ENCODE data around the gene PGAM4.

DNA sequence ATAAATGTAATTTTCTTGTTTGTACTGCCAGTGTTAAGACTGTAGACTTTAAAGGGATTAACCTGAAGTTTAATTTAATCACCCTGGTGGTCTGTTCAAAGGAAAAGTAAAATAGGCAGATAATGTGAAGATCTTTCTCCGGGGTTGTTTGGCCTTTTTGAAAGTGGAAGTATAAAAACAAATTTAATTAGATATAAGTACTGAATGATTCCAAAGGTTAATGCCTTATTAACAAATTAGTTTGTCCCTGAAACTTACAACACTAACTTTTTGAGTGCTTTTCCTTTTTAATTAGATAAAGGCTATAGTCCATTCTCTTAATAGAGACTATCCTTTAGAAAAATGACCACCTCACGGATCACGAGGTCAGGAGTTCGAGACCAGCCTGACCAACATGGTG is 10.4 kb upstream of the PGAM4 start:
- TF ChIP-seq, protein P1, sequence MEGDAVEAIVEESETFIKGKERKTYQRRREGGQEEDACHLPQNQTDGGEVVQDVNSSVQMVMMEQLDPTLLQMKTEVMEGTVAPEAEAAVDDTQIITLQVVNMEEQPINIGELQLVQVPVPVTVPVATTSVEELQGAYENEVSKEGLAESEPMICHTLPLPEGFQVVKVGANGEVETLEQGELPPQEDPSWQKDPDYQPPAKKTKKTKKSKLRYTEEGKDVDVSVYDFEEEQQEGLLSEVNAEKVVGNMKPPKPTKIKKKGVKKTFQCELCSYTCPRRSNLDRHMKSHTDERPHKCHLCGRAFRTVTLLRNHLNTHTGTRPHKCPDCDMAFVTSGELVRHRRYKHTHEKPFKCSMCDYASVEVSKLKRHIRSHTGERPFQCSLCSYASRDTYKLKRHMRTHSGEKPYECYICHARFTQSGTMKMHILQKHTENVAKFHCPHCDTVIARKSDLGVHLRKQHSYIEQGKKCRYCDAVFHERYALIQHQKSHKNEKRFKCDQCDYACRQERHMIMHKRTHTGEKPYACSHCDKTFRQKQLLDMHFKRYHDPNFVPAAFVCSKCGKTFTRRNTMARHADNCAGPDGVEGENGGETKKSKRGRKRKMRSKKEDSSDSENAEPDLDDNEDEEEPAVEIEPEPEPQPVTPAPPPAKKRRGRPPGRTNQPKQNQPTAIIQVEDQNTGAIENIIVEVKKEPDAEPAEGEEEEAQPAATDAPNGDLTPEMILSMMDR (conservative IDR thresholded peaks at IDR 0.05 in 1 of 2, IDR thresholded peaks at IDR 0.05 in 1 of 2; ENCODE audit: extremely low read depth in 1 of 2, insufficient read depth in 1 of 2, low read depth in 1 of 2, low read length in 2 of 2), result no peak
- TF ChIP-seq EZH2 (IDR thresholded peaks at IDR 0.05; ENCODE audit: borderline replicate concordance, low read length), result no peak
